Activated T-helper 17 cell treated with anti-CD3 and anti-CD28 coated beads, Interleukin-2, amount 50 U/mL, for 72 hours (primary cell): ENCODE data around the gene HAPLN1. TPM values are rescaled to one million over a fixed set of nuclear protein-coding genes. Genes with fewer than 3 reads are reported as not detected.

Experiments used
- ATAC-seq: fragments of 150-1000 bp; cut with Tn5 transposase; replicated peaks from 2 replicates; pipeline ENCODE4 v1.10.0; 2021; ENCODE audit warnings: mild to moderate bottlenecking, moderate library complexity
- H3K27ac Mint-ChIP-seq: one replicate; pipeline ENCODE4 v1.8.0; 2022; ENCODE audit warnings: mixed read lengths
- H3K27me3 Mint-ChIP-seq: one replicate; pipeline ENCODE4 v1.8.0; 2022; ENCODE audit warnings: mixed read lengths
- H3K36me3 Mint-ChIP-seq: one replicate; pipeline ENCODE4 v1.8.0; 2022; ENCODE audit warnings: low read depth, mild to moderate bottlenecking, mixed read lengths
- H3K4me1 Mint-ChIP-seq: one replicate; pipeline ENCODE4 v1.8.0; 2022; ENCODE audit warnings: mixed read lengths
- H3K4me3 Mint-ChIP-seq: one replicate; pipeline ENCODE4 v1.8.0; 2022; ENCODE audit warnings: mild to moderate bottlenecking, mixed read lengths
- H3K9me3 Mint-ChIP-seq: one replicate; pipeline ENCODE4 v1.8.0; 2022; ENCODE audit warnings: mixed read lengths
- total RNA-seq, 2 donors: library from RNA; stranded (reverse); gene quantifications; one replicate each; pipeline ENCODE4 v1.2.3, GENCODE V29; 2022

HAPLN1 gene
- total RNA-seq, 2 donors from 2014 or later: not detected

- peaks cover 29% of the 10 kb centered on the region for H3K27me3 Mint-ChIP-seq
- H3K9me3 Mint-ChIP-seq: no peaks in the 10 kb centered on the region
- no peak for ATAC-seq
- H3K4me1 Mint-ChIP-seq: no peaks in the 10 kb centered on the region
- H3K27ac Mint-ChIP-seq: no peak overlapping the region
- no peak overlapping the region for H3K4me3 Mint-ChIP-seq
- H3K36me3 Mint-ChIP-seq: no peaks in the 10 kb centered on the region
Measured at GRCh38 chr5:83701886-83702285, 18.8 kb downstream of the HAPLN1 start.

DNA sequence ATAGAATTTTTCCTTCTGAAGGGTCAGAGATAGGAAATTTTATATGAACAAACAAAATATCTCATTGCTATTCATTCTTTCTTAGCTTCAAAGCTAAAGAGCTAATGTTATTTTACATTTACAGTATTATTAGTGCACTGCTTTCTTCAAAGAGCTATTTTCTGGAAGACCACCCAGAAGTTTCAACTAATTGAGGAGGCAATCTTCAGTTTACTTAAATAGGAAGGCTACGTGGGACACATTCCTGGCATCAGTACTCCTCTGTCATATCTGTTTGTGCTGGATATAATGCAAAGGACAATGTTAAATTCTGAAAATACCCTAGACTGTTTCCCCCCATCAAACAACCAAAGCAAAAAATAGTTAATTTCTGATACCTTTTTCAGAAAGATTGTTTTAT, 30.8 kb downstream of the HAPLN1 start:
- Mint-ChIP-seq H3K36me3 (no peaks in the 10 kb centered on the region), H3K27ac (no peak overlapping the region), H3K4me3 (no peak overlapping the region), H3K9me3 (no peaks in the 10 kb centered on the region), H3K27me3 (peaks cover 13% of the 10 kb centered on the region), H3K4me1 (no peaks in the 10 kb centered on the region)
- no peak for ATAC-seq

GRCh38 chr5:83688281-83688680, 32.4 kb downstream of the HAPLN1 start:
- H3K4me1 Mint-ChIP-seq: no peaks in the 10 kb centered on the region
- peaks cover 16% of the 10 kb centered on the region for H3K27me3 Mint-ChIP-seq
- no peak overlapping the region for H3K27ac Mint-ChIP-seq
- no peak overlapping the region for H3K4me3 Mint-ChIP-seq
- no peaks in the 10 kb centered on the region for H3K36me3 Mint-ChIP-seq
- no peaks in the 10 kb centered on the region for H3K9me3 Mint-ChIP-seq
- no peak for ATAC-seq

GRCh38 chr5:83687124-83687619, 33.5 kb downstream of the HAPLN1 start:
- no peak for ATAC-seq
- no peak overlapping the region for H3K4me3 Mint-ChIP-seq

DNA sequence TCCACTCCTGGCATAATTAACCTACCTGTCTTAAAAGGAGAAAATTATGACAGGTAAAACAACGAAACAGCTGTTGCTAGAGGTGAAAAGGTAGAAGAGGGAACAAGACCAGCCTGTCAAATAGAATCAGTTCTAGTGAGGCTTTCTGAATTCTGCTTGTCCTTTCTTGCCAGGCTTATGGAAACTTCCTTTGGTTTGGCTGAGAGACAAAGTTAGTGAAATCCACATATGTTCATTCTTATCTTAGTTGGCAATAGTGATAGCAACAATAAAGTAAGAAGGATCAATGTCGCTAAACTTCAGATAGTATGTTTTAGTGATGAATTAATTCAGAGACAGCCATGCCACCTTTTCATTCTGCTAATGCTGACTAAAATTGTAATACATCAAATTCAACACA, 34.4 kb downstream of the HAPLN1 start:
- peaks cover 16% of the 10 kb centered on the region for H3K27me3 Mint-ChIP-seq
- no peak for ATAC-seq
- no peaks in the 10 kb centered on the region for H3K4me1 Mint-ChIP-seq
- H3K9me3 Mint-ChIP-seq: no peaks in the 10 kb centered on the region
- no peak overlapping the region for H3K4me3 Mint-ChIP-seq
- no peak overlapping the region for H3K27ac Mint-ChIP-seq
- H3K36me3 Mint-ChIP-seq: no peaks in the 10 kb centered on the region

More at GRCh38 chr5:83687124-83687619, 33.5 kb downstream of the HAPLN1 start:
- H3K27ac Mint-ChIP-seq: no peak overlapping the region
- H3K36me3 Mint-ChIP-seq: no peaks in the 10 kb centered on the region
- no peaks in the 10 kb centered on the region for H3K9me3 Mint-ChIP-seq
- no peaks in the 10 kb centered on the region for H3K4me1 Mint-ChIP-seq
- peaks cover 16% of the 10 kb centered on the region for H3K27me3 Mint-ChIP-seq

DNA sequence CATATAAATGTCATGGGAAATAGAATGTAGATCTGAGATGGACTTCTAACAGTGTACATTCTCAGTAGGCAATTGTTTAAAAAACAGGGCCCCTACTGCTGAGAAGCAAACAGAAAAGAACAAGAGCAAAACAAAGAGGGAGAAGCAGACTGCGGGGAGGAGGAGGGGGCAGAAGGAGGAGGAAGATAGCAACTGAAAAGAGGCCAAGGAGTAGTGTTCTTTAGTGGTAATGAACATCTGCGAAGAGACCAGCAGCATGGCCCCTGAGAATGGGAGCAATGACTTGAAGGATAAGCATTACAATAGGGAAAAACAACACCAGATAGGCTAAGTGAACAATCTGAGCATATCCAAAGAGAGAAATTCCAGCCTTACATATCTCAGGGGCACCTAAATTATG, 36.8 kb downstream of the HAPLN1 start:
- no peaks in the 10 kb centered on the region for H3K4me1 Mint-ChIP-seq
- H3K4me3 Mint-ChIP-seq: no peak overlapping the region
- no peaks in the 10 kb centered on the region for H3K36me3 Mint-ChIP-seq
- no peaks in the 10 kb centered on the region for H3K9me3 Mint-ChIP-seq
- no peak for ATAC-seq
- peaks cover 13% of the 10 kb centered on the region for H3K27me3 Mint-ChIP-seq
- no peak overlapping the region for H3K27ac Mint-ChIP-seq

- H3K9me3 Mint-ChIP-seq: no peaks in the 10 kb centered on the region
- H3K4me1 Mint-ChIP-seq: no peaks in the 10 kb centered on the region
- no peak for ATAC-seq
- no peak overlapping the region for H3K4me3 Mint-ChIP-seq
- no peak overlapping the region for H3K27ac Mint-ChIP-seq
- peaks cover 11% of the 10 kb centered on the region for H3K27me3 Mint-ChIP-seq
- no peaks in the 10 kb centered on the region for H3K36me3 Mint-ChIP-seq
Measured at GRCh38 chr5:83672646-83673045, 48.0 kb downstream of the HAPLN1 start.

DNA sequence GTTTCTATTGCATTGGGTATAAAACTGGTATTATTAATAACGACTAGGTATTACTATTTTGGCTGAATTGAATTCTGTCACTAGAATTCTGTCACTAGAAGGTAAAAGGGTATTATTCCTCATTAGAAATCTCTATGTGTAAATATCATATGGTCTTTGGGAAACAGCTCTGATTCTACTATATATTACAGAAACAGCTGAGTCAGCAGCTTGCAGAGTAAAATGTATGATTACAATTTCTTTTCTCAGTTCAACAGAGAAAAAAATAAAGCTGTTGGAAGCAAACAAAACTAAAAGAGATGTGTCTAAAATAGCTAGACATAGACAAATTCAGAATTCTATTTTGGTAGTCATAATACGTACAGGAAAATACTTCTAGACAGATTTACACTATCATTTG, 48.5 kb downstream of the HAPLN1 start:
- H3K9me3 Mint-ChIP-seq: no peaks in the 10 kb centered on the region
- no peaks in the 10 kb centered on the region for H3K4me1 Mint-ChIP-seq
- H3K27ac Mint-ChIP-seq: no peak overlapping the region
- ATAC-seq: no peak
- no peak overlapping the region for H3K4me3 Mint-ChIP-seq
- no peaks in the 10 kb centered on the region for H3K36me3 Mint-ChIP-seq
- peaks cover 11% of the 10 kb centered on the region for H3K27me3 Mint-ChIP-seq

GRCh38 chr5:83665631-83666030, 55.0 kb downstream of the HAPLN1 start:
- Mint-ChIP-seq H3K9me3 (no peaks in the 10 kb centered on the region), H3K27me3 (peaks cover 16% of the 10 kb centered on the region), H3K27ac (no peak overlapping the region), H3K4me1 (no peaks in the 10 kb centered on the region), H3K36me3 (no peaks in the 10 kb centered on the region), H3K4me3 (no peak overlapping the region)
- no peak for ATAC-seq

GRCh38 chr5:83662558-83662957, 58.1 kb downstream of the HAPLN1 start:
- H3K36me3 Mint-ChIP-seq: no peaks in the 10 kb centered on the region
- no peak overlapping the region for H3K4me3 Mint-ChIP-seq
- no peak for ATAC-seq
- H3K27me3 Mint-ChIP-seq: peaks cover 9% of the 10 kb centered on the region
- no peaks in the 10 kb centered on the region for H3K4me1 Mint-ChIP-seq
- no peak overlapping the region for H3K27ac Mint-ChIP-seq
- no peaks in the 10 kb centered on the region for H3K9me3 Mint-ChIP-seq

DNA sequence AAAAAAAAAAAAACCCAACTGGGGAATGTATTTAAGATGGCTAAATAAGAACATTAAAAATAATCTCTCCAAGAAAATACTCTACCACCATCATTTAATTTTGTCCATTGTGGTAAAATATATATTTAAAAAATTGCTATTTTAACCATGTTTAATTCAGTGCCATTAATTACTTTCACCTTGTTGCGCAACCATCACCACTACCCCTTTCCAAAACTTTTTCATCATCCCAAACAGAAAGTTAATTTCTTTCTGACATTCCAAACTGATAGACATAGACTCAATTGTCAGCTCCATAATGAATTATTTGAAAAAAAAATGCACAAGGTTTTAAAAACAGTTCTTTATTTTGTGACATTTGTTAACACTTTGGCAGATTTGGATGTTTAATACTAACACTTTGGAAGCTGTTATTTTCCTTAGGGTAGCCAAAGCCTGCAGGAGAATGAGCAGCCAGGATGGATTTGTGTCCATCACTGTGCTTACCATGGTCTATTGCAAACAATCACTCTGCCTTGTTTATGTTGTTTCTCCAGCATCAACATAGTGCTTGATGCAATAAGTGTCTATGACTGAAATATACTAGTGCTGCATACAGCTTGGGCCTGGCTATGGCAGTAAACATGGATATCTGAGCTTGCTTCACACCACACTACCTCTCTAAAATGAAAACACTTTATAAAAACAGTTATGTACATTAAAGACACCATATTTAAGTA, 62.7 kb downstream of the HAPLN1 start:
- H3K4me3 Mint-ChIP-seq: no peak overlapping the region
- no peaks in the 10 kb centered on the region for H3K36me3 Mint-ChIP-seq
- H3K27ac Mint-ChIP-seq: no peak overlapping the region
- no peaks in the 10 kb centered on the region for H3K4me1 Mint-ChIP-seq
- H3K9me3 Mint-ChIP-seq: no peaks in the 10 kb centered on the region
- ATAC-seq: no peak
- peaks cover 7% of the 10 kb centered on the region for H3K27me3 Mint-ChIP-seq

DNA sequence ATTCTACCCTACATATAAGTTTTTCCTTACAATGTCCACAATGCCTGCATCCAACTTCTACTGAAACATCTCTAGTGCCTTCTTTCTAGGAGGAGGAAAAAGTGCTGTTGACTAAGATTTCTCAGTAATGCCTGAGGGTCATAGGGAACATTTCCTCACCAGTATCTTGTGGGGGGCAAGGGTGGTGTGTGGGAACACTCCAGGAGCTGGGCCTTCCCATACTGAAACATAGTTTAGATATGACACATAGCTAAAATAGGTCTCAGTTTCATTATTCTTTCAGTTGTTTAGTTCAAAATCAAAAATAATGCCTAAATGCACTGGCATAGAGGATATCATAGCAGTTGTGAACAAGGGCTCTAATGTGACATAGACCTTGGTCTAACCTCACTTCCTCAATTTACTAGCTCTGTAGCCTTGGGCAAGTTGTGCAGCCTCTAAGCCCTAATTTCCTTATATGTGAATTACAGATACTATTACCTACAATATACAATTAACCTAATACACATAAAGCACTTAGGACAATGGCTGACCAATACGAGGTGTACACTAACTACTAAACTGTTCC, 66.1 kb downstream of the HAPLN1 start:
- Mint-ChIP-seq H3K9me3 (no peaks in the 10 kb centered on the region), H3K4me1 (no peaks in the 10 kb centered on the region), H3K4me3 (no peak overlapping the region), H3K36me3 (no peaks in the 10 kb centered on the region), H3K27ac (no peak overlapping the region), H3K27me3 (peaks cover 8% of the 10 kb centered on the region)
- no peak for ATAC-seq

- H3K27me3 Mint-ChIP-seq: peaks cover 8% of the 10 kb centered on the region
- no peak for ATAC-seq
- H3K9me3 Mint-ChIP-seq: no peaks in the 10 kb centered on the region
- H3K36me3 Mint-ChIP-seq: no peaks in the 10 kb centered on the region
- H3K4me3 Mint-ChIP-seq: no peak overlapping the region
- no peak overlapping the region for H3K27ac Mint-ChIP-seq
- no peaks in the 10 kb centered on the region for H3K4me1 Mint-ChIP-seq
Measured at GRCh38 chr5:83653669-83654068, 67.0 kb downstream of the HAPLN1 start.

DNA sequence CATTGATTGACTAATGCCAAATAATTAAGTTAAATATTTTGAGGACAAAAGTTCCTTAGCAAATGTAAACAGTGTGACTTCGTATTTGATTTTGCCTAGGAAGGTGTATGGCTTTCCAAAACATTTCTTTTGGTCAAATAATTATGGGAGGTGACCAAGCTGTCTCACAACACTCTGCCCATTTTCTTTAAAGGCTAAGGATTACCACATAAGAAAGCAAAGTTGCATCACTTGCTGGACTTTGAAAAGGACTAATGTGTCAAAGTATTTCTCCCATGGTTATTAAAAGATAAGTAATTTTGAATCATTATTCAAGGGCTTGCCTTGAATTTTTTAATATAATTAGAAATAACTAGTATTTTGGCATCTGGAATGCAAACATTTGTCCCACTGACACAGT, 74.7 kb downstream of the HAPLN1 start:
- H3K27me3 Mint-ChIP-seq: peaks cover 4% of the 10 kb centered on the region

GRCh38 chr5:83644301-83644700, 76.4 kb downstream of the HAPLN1 start:
- ATAC-seq: no peak
- Mint-ChIP-seq H3K4me3 (no peak overlapping the region), H3K4me1 (no peaks in the 10 kb centered on the region), H3K9me3 (no peaks in the 10 kb centered on the region), H3K27ac (no peak overlapping the region), H3K27me3 (peaks cover 4% of the 10 kb centered on the region), H3K36me3 (no peaks in the 10 kb centered on the region)

More for the DNA sequence above, 74.7 kb downstream of the HAPLN1 start:
- no peaks in the 10 kb centered on the region for H3K9me3 Mint-ChIP-seq
- H3K27ac Mint-ChIP-seq: no peak overlapping the region
- no peaks in the 10 kb centered on the region for H3K36me3 Mint-ChIP-seq
- no peak overlapping the region for H3K4me3 Mint-ChIP-seq
- ATAC-seq: no peak
- no peaks in the 10 kb centered on the region for H3K4me1 Mint-ChIP-seq
